Measurements from ENCODE around the gene ZNF860. TPM values are rescaled to one million over a fixed set of nuclear protein-coding genes. Genes with fewer than 3 reads are reported as not detected.

Gene ZNF860
- polyA plus RNA-seq, 1 of the 3 experiments (the other 2 are of a cell fraction): not detected

DNA sequence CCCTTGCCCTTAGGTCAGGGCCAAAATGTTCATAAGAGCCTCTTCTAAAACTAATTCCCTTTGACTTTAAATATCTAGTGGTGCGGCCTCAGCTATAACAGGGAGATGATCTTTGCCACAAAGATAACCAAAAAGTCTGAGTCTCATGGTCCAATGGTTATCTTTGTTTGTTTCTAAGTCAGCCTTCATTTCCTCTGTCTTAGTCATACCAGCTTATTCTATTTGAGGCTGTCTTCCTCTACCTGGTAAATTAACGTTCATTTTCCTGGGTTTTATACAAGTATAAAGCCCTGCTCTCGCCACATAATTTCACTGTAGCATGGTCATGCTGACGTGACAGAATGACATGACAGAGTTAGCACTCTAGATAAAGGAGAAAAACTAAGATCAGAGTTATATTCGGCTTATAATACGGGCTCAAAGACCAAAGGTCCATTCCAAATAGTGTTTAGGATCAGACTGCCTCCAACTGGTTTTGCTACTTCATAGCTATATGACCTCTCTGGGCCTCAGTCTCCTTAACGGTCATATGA, 18.4 kb downstream of the ZNF860 start:
- CTCF ChIA-PET: interaction anchor here (0.6 to 3.8 kb wide), 4 partner anchors 19 to 148 kb away, joined by 3 to 18 read pairs (median 4); partner anchors contain the start of gene OSBPL10
- H3K36me3 ChIP-seq (replicated peaks in 1 of 2; ENCODE audit: control insufficient read depth in 1 of 2, insufficient read depth in 2 of 2, low read length in 1 of 2): no peaks in the 10 kb centered on the region
- TF ChIP-seq, protein P1, sequence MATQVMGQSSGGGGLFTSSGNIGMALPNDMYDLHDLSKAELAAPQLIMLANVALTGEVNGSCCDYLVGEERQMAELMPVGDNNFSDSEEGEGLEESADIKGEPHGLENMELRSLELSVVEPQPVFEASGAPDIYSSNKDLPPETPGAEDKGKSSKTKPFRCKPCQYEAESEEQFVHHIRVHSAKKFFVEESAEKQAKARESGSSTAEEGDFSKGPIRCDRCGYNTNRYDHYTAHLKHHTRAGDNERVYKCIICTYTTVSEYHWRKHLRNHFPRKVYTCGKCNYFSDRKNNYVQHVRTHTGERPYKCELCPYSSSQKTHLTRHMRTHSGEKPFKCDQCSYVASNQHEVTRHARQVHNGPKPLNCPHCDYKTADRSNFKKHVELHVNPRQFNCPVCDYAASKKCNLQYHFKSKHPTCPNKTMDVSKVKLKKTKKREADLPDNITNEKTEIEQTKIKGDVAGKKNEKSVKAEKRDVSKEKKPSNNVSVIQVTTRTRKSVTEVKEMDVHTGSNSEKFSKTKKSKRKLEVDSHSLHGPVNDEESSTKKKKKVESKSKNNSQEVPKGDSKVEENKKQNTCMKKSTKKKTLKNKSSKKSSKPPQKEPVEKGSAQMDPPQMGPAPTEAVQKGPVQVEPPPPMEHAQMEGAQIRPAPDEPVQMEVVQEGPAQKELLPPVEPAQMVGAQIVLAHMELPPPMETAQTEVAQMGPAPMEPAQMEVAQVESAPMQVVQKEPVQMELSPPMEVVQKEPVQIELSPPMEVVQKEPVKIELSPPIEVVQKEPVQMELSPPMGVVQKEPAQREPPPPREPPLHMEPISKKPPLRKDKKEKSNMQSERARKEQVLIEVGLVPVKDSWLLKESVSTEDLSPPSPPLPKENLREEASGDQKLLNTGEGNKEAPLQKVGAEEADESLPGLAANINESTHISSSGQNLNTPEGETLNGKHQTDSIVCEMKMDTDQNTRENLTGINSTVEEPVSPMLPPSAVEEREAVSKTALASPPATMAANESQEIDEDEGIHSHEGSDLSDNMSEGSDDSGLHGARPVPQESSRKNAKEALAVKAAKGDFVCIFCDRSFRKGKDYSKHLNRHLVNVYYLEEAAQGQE (IDR thresholded peaks at IDR 0.05; ENCODE audit: low read depth, low read length): no peak
- TF ChIP-seq RCOR1 (IDR thresholded peaks at IDR 0.05; ENCODE audit: low read length) (no peak), EP300 (IDR thresholded peaks at IDR 0.05; ENCODE audit: borderline replicate concordance in 1 of 2, low read depth in 1 of 2, low read length in 1 of 2) (no peak), TEAD4 (IDR thresholded peaks at IDR 0.05; ENCODE audit: borderline replicate concordance, insufficient read depth) (no peak), SIN3A (IDR thresholded peaks at IDR 0.05; ENCODE audit: borderline replicate concordance, low read depth, low read length) (no peak), JUND (IDR thresholded peaks at IDR 0.05) (no peak), ELF1 (IDR thresholded peaks at IDR 0.05) (no peak), SMC3 (IDR thresholded peaks at IDR 0.05; ENCODE audit: low read depth, low read length) (no peak), NRF1 (IDR thresholded peaks at IDR 0.05; ENCODE audit: low read depth, low read length) (no peak), YY1 (IDR thresholded peaks at IDR 0.05; ENCODE audit: low read depth) (no peak), MXI1 (IDR thresholded peaks at IDR 0.05; ENCODE audit: low read depth, low read length) (no peak), RXRA (IDR thresholded peaks at IDR 0.05; ENCODE audit: borderline replicate concordance, low read depth) (no peak)
- TF ChIP-seq, protein P2, sequence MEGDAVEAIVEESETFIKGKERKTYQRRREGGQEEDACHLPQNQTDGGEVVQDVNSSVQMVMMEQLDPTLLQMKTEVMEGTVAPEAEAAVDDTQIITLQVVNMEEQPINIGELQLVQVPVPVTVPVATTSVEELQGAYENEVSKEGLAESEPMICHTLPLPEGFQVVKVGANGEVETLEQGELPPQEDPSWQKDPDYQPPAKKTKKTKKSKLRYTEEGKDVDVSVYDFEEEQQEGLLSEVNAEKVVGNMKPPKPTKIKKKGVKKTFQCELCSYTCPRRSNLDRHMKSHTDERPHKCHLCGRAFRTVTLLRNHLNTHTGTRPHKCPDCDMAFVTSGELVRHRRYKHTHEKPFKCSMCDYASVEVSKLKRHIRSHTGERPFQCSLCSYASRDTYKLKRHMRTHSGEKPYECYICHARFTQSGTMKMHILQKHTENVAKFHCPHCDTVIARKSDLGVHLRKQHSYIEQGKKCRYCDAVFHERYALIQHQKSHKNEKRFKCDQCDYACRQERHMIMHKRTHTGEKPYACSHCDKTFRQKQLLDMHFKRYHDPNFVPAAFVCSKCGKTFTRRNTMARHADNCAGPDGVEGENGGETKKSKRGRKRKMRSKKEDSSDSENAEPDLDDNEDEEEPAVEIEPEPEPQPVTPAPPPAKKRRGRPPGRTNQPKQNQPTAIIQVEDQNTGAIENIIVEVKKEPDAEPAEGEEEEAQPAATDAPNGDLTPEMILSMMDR (IDR thresholded peaks at IDR 0.05): no peak
- TF ChIP-seq, protein P3, sequence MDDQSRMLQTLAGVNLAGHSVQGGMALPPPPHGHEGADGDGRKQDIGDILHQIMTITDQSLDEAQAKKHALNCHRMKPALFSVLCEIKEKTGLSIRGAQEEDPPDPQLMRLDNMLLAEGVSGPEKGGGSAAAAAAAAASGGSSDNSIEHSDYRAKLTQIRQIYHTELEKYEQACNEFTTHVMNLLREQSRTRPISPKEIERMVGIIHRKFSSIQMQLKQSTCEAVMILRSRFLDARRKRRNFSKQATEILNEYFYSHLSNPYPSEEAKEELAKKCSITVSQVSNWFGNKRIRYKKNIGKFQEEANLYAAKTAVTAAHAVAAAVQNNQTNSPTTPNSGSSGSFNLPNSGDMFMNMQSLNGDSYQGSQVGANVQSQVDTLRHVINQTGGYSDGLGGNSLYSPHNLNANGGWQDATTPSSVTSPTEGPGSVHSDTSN (IDR thresholded peaks at IDR 0.05): no peak
- no peaks in the 10 kb centered on the region for H3K27me3 ChIP-seq (ENCODE audit: insufficient read depth)
- no peaks in the 10 kb centered on the region; a peak in 1 of 4 replicates for H3K4me1 ChIP-seq (ENCODE audit: control insufficient read depth in 1 of 2, insufficient read depth in 2 of 2, low read depth in 1 of 2, low read length in 1 of 2)
- no peak overlapping the region for H3K4me3 ChIP-seq (ENCODE audit: low read depth in 2 of 2, low read length in 1 of 2)
- no peaks in the 10 kb centered on the region for H3K9me2 ChIP-seq
- no peak overlapping the region for H3K4me2 ChIP-seq
- DNase-seq: no peak
- no peak overlapping the region for H3K27ac ChIP-seq (ENCODE audit: low read depth in 2 of 2, low read length in 1 of 2)
- WGBS (ENCODE audit: low lambda C conversion rate): 40% methylated on average over 7 of the region's 7 CpGs
- no peaks in the 10 kb centered on the region for H3F3A ChIP-seq (replicated peaks; ENCODE audit: insufficient read depth)
- no peak overlapping the region for H2AFZ ChIP-seq (ENCODE audit: low read depth)
- no peaks in the 10 kb centered on the region for H4K20me1 ChIP-seq (ENCODE audit: insufficient read depth)
- no peaks in the 10 kb centered on the region for H3K79me2 ChIP-seq (ENCODE audit: insufficient read depth)
- H3K9ac ChIP-seq: no peak overlapping the region
- H3K9me3 ChIP-seq: no peaks in the 10 kb centered on the region
- POLR2A ChIA-PET: no interaction called here
